H1 (cell line): ENCODE measurements around the gene CMPK2. TPM values are rescaled to one million over a fixed set of nuclear protein-coding genes. Genes with fewer than 3 reads are reported as not detected.

Experiments
- CTCF ChIA-PET: fragments of 300-600 bp; sonication (Branson Sonifier 250); formaldehyde crosslinking; loops from one replicate; lab custom pipeline; 2021; ENCODE audit not compliant: partially characterized antibody; lab: Charles Lee
- POLR2A ChIA-PET: fragments of 300-600 bp; sonication (Branson Sonifier 250); formaldehyde crosslinking; loops from one replicate; lab custom pipeline; 2021; ENCODE audit warnings: inconsistent platforms; ENCODE audit not compliant: partially characterized antibody; lab: Charles Lee
- DNase-seq, 2 experiments: peaks; one replicate each; pipeline versions ENCODE4 v3.0.0 to v3.0.0-alpha.2; 2010 to 2022; ENCODE audit warnings: low spot score in 2 of 2, low read depth in 1 of 2, mixed read lengths in 1 of 2
- FAIRE-seq: peaks from 2 replicates; lab custom pipeline; 2011; peaks lifted over from hg19 to GRCh38; lab: Jason Lieb, UNC
- H2AFZ ChIP-seq: 2 replicates; pipeline ENCODE4 v1.8.1; 2012; ENCODE audit warnings: low read length, inconsistent platforms
- H2AK5ac ChIP-seq: 2 replicates; pipeline ENCODE4 v1.6.1; 2013; ENCODE audit warnings: low read depth, low read length
- H2BK120ac ChIP-seq: replicated peaks from 2 replicates; pipeline ENCODE3; 2013; ENCODE audit warnings: low read depth, low read length, inconsistent platforms
- H2BK12ac ChIP-seq: 2 replicates; pipeline ENCODE4 v1.6.1; 2013; ENCODE audit warnings: low read depth, low read length
- H2BK15ac ChIP-seq: 2 replicates; pipeline ENCODE4 v1.6.1; 2013; ENCODE audit warnings: low read length
- H2BK20ac ChIP-seq: 2 replicates; pipeline ENCODE4 v1.6.1; 2013; ENCODE audit warnings: low read length
- H2BK5ac ChIP-seq: 2 replicates; pipeline ENCODE4 v1.6.1; 2013; ENCODE audit warnings: low read depth, low read length
- H3K14ac ChIP-seq: 2 replicates; pipeline ENCODE4 v1.6.1; 2013; ENCODE audit warnings: inconsistent platforms; ENCODE audit not compliant: insufficient read length
- H3K18ac ChIP-seq: 2 replicates; pipeline ENCODE4 v1.6.1; 2013; ENCODE audit warnings: low read length; ENCODE audit errors: extremely low read depth
- H3K23ac ChIP-seq: 2 replicates; pipeline ENCODE4 v1.6.1; 2013; ENCODE audit warnings: inconsistent platforms; ENCODE audit not compliant: insufficient read length
- H3K23me2 ChIP-seq: 2 replicates; pipeline ENCODE4 v1.6.1; 2013; ENCODE audit warnings: low read depth, low read length
- H3K27ac ChIP-seq: 2 replicates; pipeline ENCODE4 v1.6.1; 2011; ENCODE audit warnings: low read depth, low read length, inconsistent platforms
- H3K27me3 ChIP-seq, 4 experiments: replicated peaks in 1 of 4; 1 replicate in 1 of 4; 2 replicates in 3 of 4; pipeline versions ENCODE4 v1.6.1 to v1.8.1; 2011 to 2013; ENCODE audit warnings: low read length in 3 of 4, mild to moderate bottlenecking in 3 of 4, inconsistent platforms in 2 of 4, mixed read lengths in 2 of 4, moderate library complexity in 1 of 4; ENCODE audit not compliant: control insufficient read depth in 3 of 4, insufficient read depth in 3 of 4; ENCODE audit errors: extremely low read depth in 1 of 4
- H3K36me3 ChIP-seq, 4 experiments: 2 replicates each; pipeline versions ENCODE4 v1.6.1 to v1.8.1; 2011 to 2013; ENCODE audit warnings: mild to moderate bottlenecking in 4 of 4, low read length in 3 of 4, moderate library complexity in 2 of 4, control low read depth in 1 of 4, inconsistent platforms in 1 of 4; ENCODE audit not compliant: insufficient read depth in 4 of 4, control insufficient read depth in 2 of 4
- H3K4ac ChIP-seq: replicated peaks from 2 replicates; pipeline ENCODE3; 2013; ENCODE audit warnings: low read length, low read depth, mixed read lengths, inconsistent platforms; ENCODE audit not compliant: insufficient read length
- H3K4me1 ChIP-seq, 4 experiments: replicated peaks in 1 of 4; 1 replicate in 1 of 4; 2 replicates in 3 of 4; pipeline versions ENCODE4 v1.6.1 to v1.8.1; 2011 to 2013; ENCODE audit warnings: low read length in 3 of 4, inconsistent platforms in 2 of 4, mixed read lengths in 1 of 4; ENCODE audit not compliant: insufficient read depth in 4 of 4, control insufficient read depth in 3 of 4
- H3K4me2 ChIP-seq, 2 experiments: 2 replicates each; pipeline versions ENCODE4 v1.6.1 to v1.8.1; 2011 to 2013; ENCODE audit warnings: low read depth in 2 of 2, low read length in 2 of 2, control low read depth in 1 of 2, inconsistent platforms in 1 of 2, mild to moderate bottlenecking in 1 of 2; ENCODE audit not compliant: insufficient read depth in 1 of 2
- H3K4me3 ChIP-seq, 4 experiments: fragments of 200-600, 300-600 bp in 1 of 4; sonication (generic), shearing (Covaris generic), sonication (Bioruptor Twin) in 1 of 4; 2 replicates each; pipeline versions ENCODE4 v1.5.1 to v1.8.1; 2011 to 2016; ENCODE audit warnings: low read length in 4 of 4, low read depth in 3 of 4, control low read depth in 2 of 4, inconsistent platforms in 2 of 4, mild to moderate bottlenecking in 2 of 4, mixed read lengths in 1 of 4, moderate library complexity in 1 of 4; ENCODE audit not compliant: insufficient read depth in 2 of 4; ENCODE audit errors: extremely low read depth in 1 of 4
- H3K56ac ChIP-seq: replicated peaks from 2 replicates; pipeline ENCODE3; 2013; ENCODE audit warnings: low read depth, mild to moderate bottlenecking, mixed read lengths, low read length, inconsistent platforms; ENCODE audit not compliant: insufficient read length
- H3K79me1 ChIP-seq: 2 replicates; pipeline ENCODE4 v1.6.1; 2013; ENCODE audit warnings: low read depth, low read length, control low read depth
- H3K79me2 ChIP-seq, 2 experiments: 2 replicates each; pipeline versions ENCODE4 v1.6.1 to v1.8.1; 2012 to 2013; ENCODE audit warnings: low read length in 2 of 2, mild to moderate bottlenecking in 2 of 2, inconsistent platforms in 1 of 2; ENCODE audit not compliant: insufficient read depth in 2 of 2, control insufficient read depth in 1 of 2
- H3K9ac ChIP-seq, 4 experiments: replicated peaks in 1 of 4; 1 replicate in 1 of 4; 2 replicates in 3 of 4; pipeline versions ENCODE4 v1.6.1 to v1.8.1; 2011 to 2013; ENCODE audit warnings: low read depth in 3 of 4, low read length in 3 of 4, control low read depth in 2 of 4, mild to moderate bottlenecking in 2 of 4, moderate library complexity in 2 of 4, inconsistent platforms in 1 of 4; ENCODE audit errors: extremely low read depth in 1 of 4
- H3K9me3 ChIP-seq, 2 experiments: 2 replicates each; pipeline versions ENCODE4 v1.6.1 to v1.8.1; 2012 to 2013; ENCODE audit warnings: mild to moderate bottlenecking in 2 of 2, moderate library complexity in 2 of 2, control low read depth in 1 of 2, inconsistent platforms in 1 of 2, low read depth in 1 of 2, low read length in 1 of 2, mixed read lengths in 1 of 2; ENCODE audit not compliant: insufficient read depth in 2 of 2
- H4K20me1 ChIP-seq, 2 experiments: replicated peaks in 1 of 2; 2 replicates each; pipeline versions ENCODE3 to v1.8.1; 2011 to 2013; ENCODE audit warnings: inconsistent platforms in 2 of 2, low read length in 2 of 2, mild to moderate bottlenecking in 1 of 2; ENCODE audit not compliant: insufficient read depth in 2 of 2, control insufficient read depth in 1 of 2
- H4K5ac ChIP-seq: 2 replicates; pipeline ENCODE4 v1.6.1; 2013; ENCODE audit warnings: low read length, low read depth, mixed read lengths, inconsistent platforms; ENCODE audit not compliant: insufficient read length
- H4K8ac ChIP-seq: 2 replicates; pipeline ENCODE4 v1.8.0; 2013; ENCODE audit warnings: mild to moderate bottlenecking, moderate library complexity, low read length, inconsistent platforms; ENCODE audit not compliant: insufficient read depth; ENCODE audit errors: extremely low read depth
- H4K91ac ChIP-seq: replicated peaks from 2 replicates; pipeline ENCODE3; 2013; ENCODE audit warnings: low read length, mixed read lengths, inconsistent platforms; ENCODE audit not compliant: insufficient read length
- CBX5 ChIP-seq: fragments of 300-800, 300-1000 bp; sonication (generic); IDR thresholded peaks from 2 replicates; pipeline ENCODE4 v1.7.1; 2016; ENCODE audit warnings: antibody characterized with exemption, low read length, low read depth
- GTF2F1 ChIP-seq: IDR thresholded peaks from 2 replicates; pipeline ENCODE4 v1.6.1; 2012; ENCODE audit warnings: low read depth, low read length, improper control_type of control experiment, borderline replicate concordance
- HDAC2 ChIP-seq, 2 experiments: fragments of 300-600 bp in 1 of 2; sonication (generic) in 1 of 2; IDR thresholded peaks; 2 replicates each; pipeline ENCODE4 v1.6.1; 2011 to 2012; ENCODE audit warnings: low read depth in 2 of 2, low read length in 2 of 2, mild to moderate bottlenecking in 2 of 2, moderate library complexity in 2 of 2, borderline replicate concordance in 1 of 2, inconsistent platforms in 1 of 2
- JUN ChIP-seq: IDR thresholded peaks from 2 replicates; pipeline ENCODE4 v1.6.1; 2011; ENCODE audit warnings: low read depth, mild to moderate bottlenecking, improper control_type of control experiment, low read length
- NANOG ChIP-seq: IDR thresholded peaks from 2 replicates; pipeline ENCODE4 v1.6.1; 2011; ENCODE audit warnings: low read length, low read depth, mild to moderate bottlenecking, inconsistent platforms; ENCODE audit not compliant: insufficient read depth, poor library complexity, severe bottlenecking
- RBBP5 ChIP-seq: IDR thresholded peaks from 2 replicates; pipeline ENCODE4 v1.7.1; 2012; ENCODE audit warnings: low read depth, mild to moderate bottlenecking, inconsistent platforms, low read length, moderate library complexity, borderline replicate concordance
- TCF12 ChIP-seq: IDR thresholded peaks from 2 replicates; pipeline ENCODE4 v1.6.1; 2011; ENCODE audit warnings: low read depth, mild to moderate bottlenecking, low read length
- WGBS, 2 experiments: shearing (Covaris generic) in 1 of 2; methylation state at CpG; one replicate each; pipeline versions ENCODE4 v1.1.6 to v1.1.7; 2013 to 2015; ENCODE audit warnings: low lambda C conversion rate in 2 of 2, mixed read lengths in 2 of 2, inconsistent platforms in 1 of 2, low coverage in 1 of 2, missing lambda C conversion rate in 1 of 2; ENCODE audit not compliant: insufficient replicate concordance in 2 of 2, insufficient coverage in 1 of 2, insufficient read length in 1 of 2; ENCODE audit errors: extremely low coverage in 1 of 2, missing lambda C conversion rate in 1 of 2; 5-methylcytosine and 5-hydroxymethylcytosine counted together
- polyA plus RNA-seq, 7 experiments: library from polyadenylated mRNA; depleted of rRNA in 3 of 7; stranded (reverse) in 5 of 7; unstranded in 2 of 7; fragments of >200 nt in 5 of 7; fragments of 200-250 nt in 2 of 7; gene quantifications; 1 replicate in 5 of 7; 2 replicates in 1 of 7; 4 replicates in 1 of 7; pipeline versions ENCODE4 v1.2.1 to v1.2.3, GENCODE V29; 2011 to 2013; ENCODE audit warnings: missing spikeins in 2 of 7, mixed read lengths in 2 of 7
- total RNA-seq: library from RNA; stranded (reverse); fragmentation: NEBNext Ultra II Directional; extraction: Animal tissue kit (Norgen Biotek cat#: 25700); gene quantifications from 2 replicates; pipeline ENCODE4 v1.2.1, GENCODE V29; 2021

The CMPK2 gene
- total and polyA plus RNA-seq, 2 of the 8 experiments (the other 6 are each of a cell fraction or from before 2014, with no cell fraction given): 0.28 to 0.53 TPM

- POLR2A ChIA-PET: no interaction called here
Observed at GRCh38 chr2:6845312-6845711, 20.4 kb downstream of the CMPK2 start.

More at GRCh38 chr2:6845312-6845711, 20.4 kb downstream of the CMPK2 start:
- Histone ChIP-seq H3K27me3 (no peaks in the 10 kb centered on the region), H2AK5ac (no peak overlapping the region), H2BK5ac (no peak overlapping the region), H4K5ac (no peak overlapping the region), H3K14ac (no peak overlapping the region), H3K4me1 (no peaks in the 10 kb centered on the region), H2AFZ (no peak overlapping the region), H2BK12ac (no peak overlapping the region), H3K18ac (no peak overlapping the region), H3K23ac (no peak overlapping the region), H3K36me3 (no peaks in the 10 kb centered on the region), H3K56ac (no peak overlapping the region), H2BK20ac (no peak overlapping the region), H3K9me3 (peaks cover 52 to 67% of the 10 kb centered on the region in 2 experiments), H2BK15ac (no peak overlapping the region), H3K4me2 (no peak overlapping the region), H3K4ac (no peak overlapping the region), H2BK120ac (no peak overlapping the region), H3K23me2 (no peaks in the 10 kb centered on the region), H4K91ac (no peak overlapping the region)
- WGBS, 2 experiments: 60% methylated on average over 3 of the region's 3 CpGs; no CpG with 5 or more reads in 1 of the 2 experiments
- CTCF ChIA-PET: interaction anchor here (0.9 to 1.4 kb wide), 3 partner anchors 20 to 237 kb away, joined by 3 to 4 read pairs (median 3); no protein-coding TSS in a partner anchor
- no peak for TF ChIP-seq GTF2F1
- peak in 1 of 2 experiments; percentile 38; a peak in 1 of 4 replicates for TF ChIP-seq HDAC2 (IDR thresholded peaks at IDR 0.05; ENCODE audit: borderline replicate concordance in 1 of 2, low read depth in 2 of 2, low read length in 2 of 2)
- 0 out of 2 replicates have a peak, but pooled peaks have one; percentile 26 for TF ChIP-seq TCF12
- TF ChIP-seq CBX5: 0 out of 2 replicates have a peak, but pooled peaks have one; percentile 96
- no peak for TF ChIP-seq NANOG
- TF ChIP-seq RBBP5: no peak
- TF ChIP-seq JUN: no peak
- TF ChIP-seq, all 59 proteins: peak for 3
- no peak overlapping the region for H3K27ac ChIP-seq
- H3K9ac ChIP-seq: no peak overlapping the region
- H4K20me1 ChIP-seq: no peaks in the 10 kb centered on the region
- H4K8ac ChIP-seq: no peak overlapping the region
- H3K79me1 ChIP-seq: no peaks in the 10 kb centered on the region
- no peak overlapping the region for H3K4me3 ChIP-seq
- H3K79me2 ChIP-seq: no peaks in the 10 kb centered on the region
- no peak for DNase-seq
- no peak for FAIRE-seq
